GM18858 (cell line): Measurements from ENCODE around the gene CPPED1.

Experiments
- ATAC-seq: cut with Tn5 transposase; IDR thresholded peaks from one replicate; pipeline ENCODE4 v1.9.1; 2021; ENCODE audit not compliant: unreplicated experiment

Gene CPPED1

GRCh38 chr16:12651765-12652512 is 151.7 kb downstream of the CPPED1 start:
- ATAC-seq, result no peak

GRCh38 chr16:12649356-12649755 is 154.3 kb downstream of the CPPED1 start:
- ATAC-seq, result no peak

DNA sequence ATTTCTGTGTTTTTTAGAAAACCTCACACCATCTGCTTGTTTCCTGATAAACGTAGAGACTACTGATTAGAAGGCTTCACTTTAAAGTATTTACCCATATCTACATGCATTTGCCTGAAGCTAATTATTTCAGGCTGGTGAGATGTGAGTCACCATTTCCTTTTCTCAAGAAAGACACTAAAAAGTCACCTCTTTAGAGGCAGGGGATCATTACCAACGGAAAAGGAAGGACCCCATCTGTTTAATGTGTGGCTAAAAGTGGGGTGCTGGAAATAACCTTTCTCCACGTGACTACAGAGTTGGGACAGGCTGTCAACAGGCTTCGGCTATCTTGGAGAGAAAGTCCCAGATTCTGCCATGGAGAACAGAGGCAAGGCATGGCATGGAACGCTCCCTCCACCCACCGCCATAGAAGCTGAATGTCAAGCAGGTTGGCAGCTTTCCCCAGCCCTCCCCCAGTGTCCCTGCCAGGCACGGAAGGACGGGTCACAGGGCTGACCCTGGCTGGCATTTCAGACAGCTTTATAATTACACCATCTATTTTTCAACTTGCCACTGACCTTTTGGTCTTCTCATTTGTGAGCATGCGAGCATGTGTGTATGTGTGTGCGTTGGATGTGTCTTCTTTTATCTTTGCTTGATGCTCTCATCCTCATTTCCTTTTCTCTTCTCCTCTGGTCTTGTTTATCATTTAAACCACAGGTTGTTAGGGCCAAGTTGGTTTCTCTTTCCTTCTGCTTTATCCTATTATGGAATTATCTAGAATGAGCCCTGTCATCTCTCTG is 157.0 kb downstream of the CPPED1 start:
- no peak for ATAC-seq

- ATAC-seq, result no peak
Measured at GRCh38 chr16:12646098-12646489, 157.6 kb downstream of the CPPED1 start.

DNA sequence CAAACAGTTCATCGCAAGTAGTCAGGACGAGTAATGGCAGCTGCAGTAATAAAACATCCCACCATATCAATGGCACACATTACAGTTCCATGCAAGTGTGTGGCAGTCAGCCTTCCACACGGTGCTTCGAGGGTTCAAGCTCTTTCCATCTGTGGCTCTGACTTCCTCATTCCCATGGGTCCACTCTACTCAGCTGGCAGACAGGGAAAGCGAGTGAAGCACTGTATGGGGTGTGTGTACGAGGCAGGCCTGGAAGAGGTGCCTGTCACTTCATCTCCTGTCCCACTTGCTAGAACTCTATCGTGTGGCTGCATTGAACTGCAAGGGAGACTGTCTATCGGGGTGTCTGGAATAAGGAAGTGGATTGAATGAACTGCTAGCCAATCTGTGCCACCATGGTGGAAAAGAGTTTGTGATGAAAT is 160.6 kb downstream of the CPPED1 start:
- no peak for ATAC-seq

GRCh38 chr16:12639044-12639443 is 164.6 kb downstream of the CPPED1 start:
- ATAC-seq, result no peak

- no peak for ATAC-seq
Measured at GRCh38 chr16:12637002-12637401, 166.7 kb downstream of the CPPED1 start.

DNA sequence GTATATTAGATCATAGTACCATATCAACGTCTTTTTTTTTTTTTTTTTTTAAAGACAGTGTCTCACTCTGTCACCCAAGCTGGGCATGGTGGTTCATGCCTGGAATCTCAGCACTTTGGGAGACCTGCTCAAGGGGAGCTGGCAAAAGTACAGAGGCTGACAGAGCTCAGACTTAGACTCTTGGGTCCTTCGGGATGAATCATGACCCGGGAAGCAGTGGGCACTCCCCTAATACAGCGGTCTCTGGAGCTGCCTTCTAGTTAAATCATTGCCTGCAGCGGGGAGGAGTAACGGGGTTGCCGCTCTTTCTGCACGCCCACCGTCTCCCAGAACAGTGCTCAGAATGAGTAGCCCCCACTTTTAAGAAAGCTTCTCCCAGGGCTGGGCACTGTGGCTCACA is 174.4 kb downstream of the CPPED1 start:
- no peak for ATAC-seq

GRCh38 chr16:12628536-12628935 is 175.2 kb downstream of the CPPED1 start:
- no peak for ATAC-seq

- ATAC-seq, result no peak
Measured at GRCh38 chr16:12627394-12627793, 176.3 kb downstream of the CPPED1 start.

- ATAC-seq, result no peak
Measured at GRCh38 chr16:12626411-12626810, 177.3 kb downstream of the CPPED1 start.

- no peak for ATAC-seq
Measured at GRCh38 chr16:12625716-12626115, 178.0 kb downstream of the CPPED1 start.

DNA sequence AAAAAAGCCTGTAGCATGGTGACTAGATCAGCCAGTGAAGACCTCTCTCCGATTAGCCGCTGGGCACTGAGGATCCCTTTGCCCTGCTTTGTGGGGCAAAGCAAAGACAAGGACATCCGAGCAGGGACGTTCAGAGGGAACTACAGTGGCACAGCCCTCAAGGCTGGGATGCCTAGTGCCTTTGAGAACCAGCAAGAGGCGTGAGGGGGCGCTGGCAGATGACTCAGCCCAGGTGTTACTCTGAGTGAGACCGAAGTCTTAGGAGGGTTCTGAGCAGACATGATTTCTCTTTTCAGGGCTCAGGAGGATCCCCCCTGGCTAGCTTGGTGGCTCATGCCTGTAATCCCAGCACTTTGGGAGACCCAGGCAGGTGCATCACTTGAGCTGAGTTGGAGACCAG is 178.6 kb downstream of the CPPED1 start:
- no peak for ATAC-seq

- no peak for ATAC-seq
Measured at GRCh38 chr16:12620150-12620549, 183.5 kb downstream of the CPPED1 start.

DNA sequence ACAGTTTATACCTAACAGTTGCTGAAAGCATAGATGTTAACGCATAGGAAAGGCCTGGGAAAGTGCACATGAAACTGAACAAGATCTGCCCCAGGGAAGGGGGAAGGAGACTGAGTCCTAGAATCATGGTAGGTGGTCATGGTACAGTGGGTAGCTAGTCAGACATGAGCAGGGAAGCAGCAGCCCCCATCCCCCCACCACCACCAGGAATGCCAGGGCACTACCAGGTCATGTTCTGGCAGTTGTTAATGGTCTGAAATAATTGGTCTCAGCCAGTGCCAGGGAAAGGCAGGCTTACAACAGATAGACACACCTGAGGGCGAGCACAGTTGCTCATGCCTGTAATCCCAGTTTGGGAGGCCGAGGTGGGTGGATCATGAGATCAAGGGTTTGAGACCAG is 185.2 kb downstream of the CPPED1 start:
- ATAC-seq, result no peak

DNA sequence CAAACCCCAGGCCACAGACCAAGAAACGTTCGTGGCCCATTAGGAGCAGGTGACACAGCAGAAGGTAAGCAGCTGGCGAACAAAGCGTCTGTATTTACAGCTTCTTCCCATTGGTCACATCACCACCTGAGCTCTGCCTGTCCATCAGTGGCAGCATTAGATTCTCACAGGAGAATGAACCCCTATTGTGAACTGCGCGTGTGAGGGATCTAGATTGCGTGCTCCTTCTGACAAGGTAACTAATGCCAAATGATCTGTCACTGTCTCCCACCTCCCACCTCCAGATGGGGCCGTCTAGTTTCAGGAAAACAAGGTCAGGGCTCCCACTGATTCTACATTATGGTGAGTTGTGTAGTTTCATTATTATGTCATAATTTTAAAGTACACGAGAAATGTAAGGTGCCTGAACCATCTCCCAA is 186.3 kb downstream of the CPPED1 start:
- ATAC-seq, result no peak

DNA sequence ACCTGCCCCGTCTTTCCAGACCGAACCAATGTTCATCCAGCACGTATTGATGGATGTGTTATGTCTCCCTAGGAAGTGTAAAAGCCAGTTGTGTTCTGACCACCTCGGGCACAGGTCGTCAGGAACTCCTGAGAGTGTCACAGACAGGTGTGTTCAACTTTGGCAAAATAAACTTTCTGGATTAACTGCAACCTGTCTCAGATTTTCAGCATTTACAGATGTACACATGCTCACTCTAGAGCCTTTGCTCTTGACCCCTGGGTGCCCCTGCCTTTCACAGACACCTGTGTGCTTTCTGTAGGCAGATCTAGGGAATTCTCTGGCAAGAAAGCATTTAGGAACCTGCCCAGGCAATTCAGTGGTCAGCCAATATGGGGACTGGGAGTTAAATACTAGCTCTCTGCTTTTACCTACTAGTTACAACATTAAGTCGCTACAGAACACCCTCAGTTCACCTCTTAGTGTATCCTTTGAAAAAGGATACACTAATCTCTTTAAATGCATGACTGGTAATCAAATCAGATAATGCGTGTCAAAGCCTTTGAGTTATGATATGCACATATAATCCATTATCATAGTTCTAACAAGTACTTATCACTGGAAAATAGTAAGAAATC is 188.9 kb downstream of the CPPED1 start:
- ATAC-seq, result no peak

DNA sequence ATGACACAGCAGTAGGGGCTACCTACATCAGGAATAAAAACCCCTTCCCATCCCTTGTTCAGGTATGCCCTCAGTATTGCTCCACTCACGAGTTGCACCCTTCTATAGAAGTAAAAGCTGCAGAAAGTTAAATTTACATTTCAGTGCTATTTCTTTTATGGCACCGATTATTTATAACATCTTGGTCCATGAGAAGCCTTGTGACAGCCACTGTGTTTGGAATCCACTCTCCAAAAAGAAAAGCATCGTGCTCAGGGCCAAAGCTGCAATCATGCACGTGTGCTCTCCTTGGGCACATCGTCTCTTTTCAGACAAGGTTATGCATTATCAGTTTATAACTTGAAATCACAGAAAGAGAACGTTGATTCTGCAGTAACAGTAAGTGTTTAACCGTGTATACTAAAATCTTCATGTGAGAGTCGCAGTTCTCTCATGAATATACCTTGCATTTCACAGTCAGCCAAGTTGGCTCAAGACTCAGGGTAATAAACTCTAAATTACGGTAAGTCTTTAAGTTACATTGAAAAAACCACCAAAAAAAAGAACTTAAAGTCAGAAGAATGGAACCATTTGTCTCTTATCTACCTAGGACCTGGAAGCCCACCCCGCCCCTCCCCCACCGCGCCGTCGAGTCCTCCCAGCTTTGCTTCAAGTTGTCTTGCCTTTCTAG is 189.6 kb downstream of the CPPED1 start:
- no peak for ATAC-seq

DNA sequence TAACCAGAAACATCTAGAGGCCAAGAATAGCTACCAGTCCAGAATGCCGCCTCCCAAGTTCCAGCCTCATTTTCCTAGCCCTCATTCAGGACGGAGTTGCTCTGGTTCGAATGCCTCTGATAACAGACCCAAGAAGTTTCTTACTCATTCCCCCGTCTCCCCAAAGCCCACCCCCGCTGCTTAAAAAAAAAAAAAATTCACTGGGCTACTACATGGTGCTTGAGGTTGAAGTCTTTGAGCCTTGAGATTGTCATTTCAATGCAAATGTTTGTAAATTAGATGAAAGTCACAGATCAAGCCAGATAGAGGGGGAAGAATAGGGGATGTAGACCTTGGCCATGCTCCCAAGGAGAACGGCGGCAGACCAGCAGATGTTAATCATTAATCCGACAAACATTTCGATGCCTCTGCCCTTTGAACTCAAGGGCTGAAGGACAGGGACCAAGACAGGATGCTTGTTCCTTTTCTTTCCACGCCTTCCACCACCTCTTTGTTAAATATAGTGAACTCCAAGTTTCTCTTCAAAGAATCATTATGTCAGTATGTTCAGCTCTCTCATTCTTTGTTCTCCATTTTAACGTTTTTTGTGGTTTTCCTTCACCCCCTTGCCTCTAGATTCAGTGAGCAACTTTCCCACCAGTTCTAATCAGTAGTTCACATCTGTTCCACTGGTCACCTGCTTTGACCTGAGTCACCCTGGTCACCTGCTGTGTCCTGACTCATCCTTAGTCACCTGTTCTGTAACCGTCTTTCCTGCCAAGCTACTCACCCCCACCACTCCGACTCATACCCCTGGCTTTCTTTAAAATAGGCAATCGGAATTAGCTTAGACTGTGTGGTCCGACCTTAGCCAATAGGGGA is 190.3 kb downstream of the CPPED1 start:
- ATAC-seq, result peak; percentile 54

- ATAC-seq, result no peak
Measured at GRCh38 chr16:12612598-12613101, 191.0 kb downstream of the CPPED1 start.
